ENCODE measurements around the gene MMP23B.
"Not testable (repeated sequence)": the region's sequence is repeated elsewhere in the genome, so short reads cannot be mapped to it uniquely, and the experiment has no call there.

Gene MMP23B

GRCh38 chr1:1621173-1622009 lies 10.6 kb upstream of the MMP23B start:
- no peak for DNase-seq

GRCh38 chr1:1622010-1622787 lies 9.8 kb upstream of the MMP23B start:
- DNase-seq: no peak

GRCh38 chr1:1622788-1623094 lies 9.2 kb upstream of the MMP23B start:
- no peak for DNase-seq

GRCh38 chr1:1623181-1623630 lies 8.8 kb upstream of the MMP23B start:
- no peak for DNase-seq

GRCh38 chr1:1623631-1624442 lies 8.1 kb upstream of the MMP23B start:
- no peak for DNase-seq

GRCh38 chr1:1624443-1625403 lies 7.2 kb upstream of the MMP23B start:
- DNase-seq: no peak

- DNase-seq: no peak
These were observed 6.6 kb upstream of the MMP23B start for GRCh38 chr1:1625404-1625775.

- DNase-seq: no peak
These were observed 6.2 kb upstream of the MMP23B start for GRCh38 chr1:1625824-1626206.

GRCh38 chr1:1626207-1627141 lies 5.5 kb upstream of the MMP23B start:
- DNase-seq: no peak

GRCh38 chr1:1627261-1627828 lies 4.6 kb upstream of the MMP23B start:
- DNase-seq: peak in 1 of 5 donors; percentile 2

GRCh38 chr1:1627829-1628753 lies 3.9 kb upstream of the MMP23B start:
- peak in 1 of 5 donors; percentile 2 for DNase-seq

- DNase-seq: peak in 2 of 5 donors; percentile 16 to 43
These were observed 3.1 kb upstream of the MMP23B start for GRCh38 chr1:1628754-1629429.

GRCh38 chr1:1629430-1630190 lies 2.4 kb upstream of the MMP23B start:
- DNase-seq: peak; percentile 38 to 78 (median 73)

- peak; percentile 91 to 96 (median 92) for DNase-seq
These were observed 1.6 kb upstream of the MMP23B start for GRCh38 chr1:1630191-1630964.

- DNase-seq: peak in 1 of 5 donors; percentile 33
These were observed 800 bp upstream of the MMP23B start for GRCh38 chr1:1630965-1631781.

GRCh38 chr1:1633409-1633808 lies 1.4 kb downstream of the MMP23B start:
- DNase-seq: not testable (repeated sequence)
